Endothelial cell of umbilical vein (primary cell): ENCODE results near the gene NRP2. TPM values are rescaled to one million over a fixed set of nuclear protein-coding genes. Genes with fewer than 3 reads are reported as not detected.

ENCODE experiments used
- BruUV-seq: library from RNA; stranded (reverse); fragments of 400-500 nt; replicated peaks from 2 replicates; lab custom pipeline; 2021; lab: Mats Ljungman, UMichigan
- CTCF ChIA-PET: fragments of 300-600, 350-600 bp; sonication (Branson Sonifier 250); formaldehyde crosslinking; loops from one replicate; lab custom pipeline; 2021; ENCODE audit warnings: antibody characterized with exemption, inconsistent platforms; lab: Charles Lee
- POLR2A ChIA-PET: fragments of 300-600, 350-600 bp; sonication (Branson Sonifier 250); formaldehyde crosslinking; loops from one replicate; lab custom pipeline; 2021; ENCODE audit warnings: antibody characterized with exemption, inconsistent platforms; lab: Charles Lee
- DNase-seq: peaks from one replicate; pipeline ENCODE4 v3.0.0-alpha.2; 2011; ENCODE audit warnings: low read depth, low spot score
- FAIRE-seq: peaks from 2 replicates; lab custom pipeline; 2011; peaks lifted over from hg19 to GRCh38; lab: Jason Lieb, UNC
- H2AFZ ChIP-seq: 2 replicates; pipeline ENCODE4 v1.6.0; 2012; ENCODE audit warnings: low read depth, low read length, control low read depth, inconsistent platforms
- H3K27ac ChIP-seq: 2 replicates; pipeline ENCODE4 v1.5.1; 2011; ENCODE audit warnings: low read depth, mild to moderate bottlenecking, control low read depth, low read length, moderate library complexity; ENCODE audit not compliant: insufficient read depth
- H3K27me3 ChIP-seq, 2 experiments: 2 replicates each; pipeline versions ENCODE4 v1.6.0 to v1.6.1; 2011; ENCODE audit warnings: low read length in 2 of 2, mixed read lengths in 1 of 2; ENCODE audit not compliant: control insufficient read depth in 2 of 2, insufficient read depth in 2 of 2
- H3K36me3 ChIP-seq, 2 experiments: 2 replicates in 1 of 2; 3 replicates in 1 of 2; pipeline ENCODE4 v1.5.1; 2011; ENCODE audit warnings: low read length in 2 of 2, mild to moderate bottlenecking in 1 of 2, moderate library complexity in 1 of 2; ENCODE audit not compliant: control insufficient read depth in 2 of 2, insufficient read depth in 2 of 2; ENCODE audit errors: extremely low read depth in 1 of 2
- H3K4me1 ChIP-seq: 3 replicates; pipeline ENCODE4 v1.5.1; 2011; ENCODE audit warnings: mild to moderate bottlenecking, low read length; ENCODE audit not compliant: control insufficient read depth, insufficient read depth; ENCODE audit errors: extremely low read depth
- H3K4me2 ChIP-seq: 2 replicates; pipeline ENCODE4 v1.6.1; 2011; ENCODE audit warnings: low read length, control low read depth, mixed read lengths; ENCODE audit not compliant: insufficient read depth
- H3K4me3 ChIP-seq, 3 experiments: fragments of 200-600 bp in 1 of 3; sonication (generic), shearing (Covaris generic) in 1 of 3; replicated peaks in 1 of 3; 2 replicates each; pipeline ENCODE4 v1.5.1; 2011 to 2016; ENCODE audit warnings: control low read depth in 3 of 3, low read length in 3 of 3, mild to moderate bottlenecking in 2 of 3, inconsistent platforms in 1 of 3, low read depth in 1 of 3, moderate library complexity in 1 of 3; ENCODE audit not compliant: insufficient read depth in 1 of 3
- H3K79me2 ChIP-seq: 2 replicates; pipeline ENCODE4 v1.6.0; 2012; ENCODE audit warnings: low read length, inconsistent platforms; ENCODE audit not compliant: control insufficient read depth, insufficient read depth
- H3K9ac ChIP-seq: replicated peaks from 2 replicates; pipeline ENCODE3; 2011; ENCODE audit warnings: low read length, control low read depth; ENCODE audit not compliant: insufficient read depth; ENCODE audit errors: extremely low read depth
- H3K9me1 ChIP-seq: replicated peaks from 3 replicates; pipeline ENCODE4 v1.6.0; 2011; ENCODE audit warnings: mild to moderate bottlenecking, low read length; ENCODE audit not compliant: control insufficient read depth, insufficient read depth; ENCODE audit errors: extremely low read depth
- H3K9me3 ChIP-seq: replicated peaks from 2 replicates; pipeline ENCODE4 v1.5.1; 2012; ENCODE audit warnings: low read length, inconsistent platforms; ENCODE audit not compliant: control insufficient read depth, insufficient read depth
- H4K20me1 ChIP-seq: replicated peaks from 2 replicates; pipeline ENCODE3; 2011; ENCODE audit warnings: mild to moderate bottlenecking, low read length; ENCODE audit not compliant: control insufficient read depth, insufficient read depth; ENCODE audit errors: extremely low read depth
- EZH2 ChIP-seq: IDR thresholded peaks from 2 replicates; pipeline ENCODE4 v1.6.1; 2012; ENCODE audit warnings: borderline replicate concordance, low read depth, mild to moderate bottlenecking, moderate library complexity, low read length, inconsistent platforms; ENCODE audit not compliant: severe bottlenecking
- FOS ChIP-seq: IDR thresholded peaks from 2 replicates; pipeline ENCODE4 v1.6.1; 2011; ENCODE audit warnings: mild to moderate bottlenecking, low read length, moderate library complexity, borderline replicate concordance; ENCODE audit not compliant: insufficient read depth
- GATA2 ChIP-seq: IDR thresholded peaks from 2 replicates; pipeline ENCODE4 v1.7.0; 2011; ENCODE audit warnings: low read depth, mild to moderate bottlenecking, moderate library complexity, mixed read lengths, low read length; ENCODE audit not compliant: insufficient read length, insufficient read depth
- JUN ChIP-seq: IDR thresholded peaks from 2 replicates; pipeline ENCODE4 v1.6.1; 2011; ENCODE audit warnings: borderline replicate concordance, low read depth; ENCODE audit not compliant: insufficient read length, insufficient read depth
- MAX ChIP-seq: IDR thresholded peaks from 2 replicates; pipeline ENCODE4 v1.6.1; 2011; ENCODE audit not compliant: insufficient read depth, insufficient read length
- MYC ChIP-seq: IDR thresholded peaks from one replicate; pipeline ENCODE4 v1.6.1; 2011; ENCODE audit warnings: mild to moderate bottlenecking, low read depth, low read length
- POLR2A ChIP-seq: IDR thresholded peaks from 2 replicates; pipeline ENCODE4 v1.6.1; 2012; ENCODE audit warnings: low read depth, mild to moderate bottlenecking, control low read depth, low read length
- POLR2AphosphoS5 ChIP-seq: IDR thresholded peaks from 2 replicates; pipeline ENCODE4 v1.6.1; 2012; ENCODE audit warnings: low read depth, mild to moderate bottlenecking, control low read depth, low read length, moderate library complexity; ENCODE audit not compliant: insufficient read depth
- dilution Hi-C: fragments of 300-500 bp; cut with MboI; formaldehyde crosslinking; loops from one replicate; pipeline ENCODE4 v1.15.0; 2019; ENCODE audit warnings: low sequenced_read_pairs; ENCODE audit not compliant: extremely low pct_ligation_motif_present
- intact Hi-C: fragments of 100-400 bp; cut with micrococcal nuclease; formaldehyde crosslinking; loops from one replicate; pipeline ENCODE4 v1.10.0; 2022
- polyA plus RNA-seq, 4 experiments: library from polyadenylated mRNA; depleted of rRNA in 3 of 4; stranded (reverse) in 3 of 4; unstranded in 1 of 4; fragments of >200 nt; gene quantifications; 2 replicates each; pipeline versions ENCODE4 v1.2.1 to v1.2.3, GENCODE V29; 2011 to 2012; ENCODE audit warnings: missing spikeins in 1 of 4
- total RNA-seq: library from RNA; stranded (reverse); gene quantifications from 2 replicates; pipeline ENCODE4 v1.2.3, GENCODE V29; 2021
- TF ChIP-seq, protein P1 (sequence below), 2 donors: IDR thresholded peaks; 1 replicate in 1 of 2; 2 replicates in 1 of 2; pipeline ENCODE4 v1.5.1; 2011; ENCODE audit warnings: low read length in 2 of 2, mild to moderate bottlenecking in 2 of 2, moderate library complexity in 2 of 2, control low read depth in 1 of 2, inconsistent platforms in 1 of 2, low read depth in 1 of 2; ENCODE audit not compliant: insufficient read depth in 1 of 2; ENCODE audit errors: extremely low read depth in 1 of 2

The NRP2 gene
- total and polyA plus RNA-seq, 2 donors (not counting 3 experiments of a cell fraction or from before 2014, with no cell fraction given), result 160 to 240 TPM

DNA sequence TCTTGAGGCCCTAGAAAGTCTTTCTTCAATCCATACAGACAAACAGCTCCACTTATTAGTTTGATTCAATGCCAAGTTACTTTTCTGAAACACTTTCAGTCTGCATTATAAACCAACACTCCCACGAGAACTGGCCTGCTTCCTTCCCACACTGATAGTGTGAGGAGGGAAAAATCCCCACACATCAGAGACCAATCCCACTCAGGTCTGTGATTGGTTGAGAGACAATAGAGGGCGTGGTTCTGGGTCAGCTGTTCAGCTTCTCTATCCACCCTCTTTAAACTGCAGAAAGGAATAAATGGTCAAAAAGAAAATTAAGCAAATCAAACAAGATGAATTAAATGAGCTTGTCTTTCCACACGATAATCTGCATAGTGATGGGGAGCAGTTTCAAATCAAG lies 152.5 kb downstream of the NRP2 start:
- ChIA-PET POLR2A (no interaction called here), CTCF (interaction anchor here (1.0 to 1.3 kb wide), 4 partner anchors 9 to 14 kb away, joined by 3 to 4 read pairs (median 4); no protein-coding TSS in a partner anchor)
- Histone ChIP-seq H3K9me3 (no peaks in the 10 kb centered on the region), H3K9ac (no peak overlapping the region), H3K27ac (no peak overlapping the region), H3K27me3 (peaks cover 0 to 8% of the 10 kb centered on the region in 2 experiments), H3K36me3 (no peaks in the 10 kb centered on the region), H3K4me1 (no peaks in the 10 kb centered on the region), H4K20me1 (no peaks in the 10 kb centered on the region), H3K79me2 (no peaks in the 10 kb centered on the region), H3K4me2 (no peak overlapping the region), H3K9me1 (no peaks in the 10 kb centered on the region), H3K4me3 (no peak overlapping the region), H2AFZ (no peak overlapping the region)
- dilution Hi-C loops (no loop called here), intact Hi-C loops (no loop called here)
- TF ChIP-seq JUN, result no peak
- no peak for TF ChIP-seq POLR2A
- no peak for TF ChIP-seq GATA2
- TF ChIP-seq MAX, result no peak
- DNase-seq, result peak; percentile 60
- no TSS peak for BruUV-seq
- no peak for FAIRE-seq

DNA sequence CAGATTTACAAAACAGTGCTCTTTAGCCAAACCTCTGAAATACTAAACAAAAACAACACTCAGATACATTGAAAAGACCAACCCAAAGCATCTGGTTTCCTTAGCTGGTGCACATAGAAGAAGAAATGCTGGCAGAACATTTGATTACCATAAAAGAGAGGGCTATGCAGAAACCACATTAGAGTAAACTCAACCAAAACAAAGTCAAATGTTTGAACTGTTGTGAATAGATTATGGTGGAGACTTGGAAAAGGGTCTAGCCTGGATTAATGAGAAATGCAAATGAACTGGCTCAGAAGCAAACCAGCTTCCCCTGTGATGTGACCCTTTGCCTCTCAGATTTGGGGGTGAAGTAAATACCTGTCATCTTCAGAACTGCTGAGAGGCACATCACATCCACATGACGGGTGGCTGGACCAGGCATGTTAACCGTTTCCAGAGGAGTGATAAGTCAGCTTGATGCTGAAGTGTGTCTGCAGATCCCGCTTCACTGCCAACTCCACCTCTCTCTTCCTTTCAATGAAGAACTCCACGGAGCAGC lies 153.0 kb downstream of the NRP2 start:
- dilution Hi-C loops, result no loop called here
- BruUV-seq, result no TSS peak
- H3K9me3 ChIP-seq, result no peaks in the 10 kb centered on the region
- no peaks in the 10 kb centered on the region for H3K9me1 ChIP-seq
- H3K9ac ChIP-seq, result no peak overlapping the region
- DNase-seq, result no peak
- H3K27ac ChIP-seq, result no peak overlapping the region
- no peak overlapping the region for H3K4me2 ChIP-seq
- POLR2A ChIA-PET, result no interaction called here
- H3K79me2 ChIP-seq, result no peaks in the 10 kb centered on the region
- H4K20me1 ChIP-seq, result no peaks in the 10 kb centered on the region
- no peak overlapping the region for H2AFZ ChIP-seq
- no peaks in the 10 kb centered on the region for H3K4me1 ChIP-seq
- intact Hi-C loops, result no loop called here
- peaks cover 3 to 8% of the 10 kb centered on the region in 2 experiments for H3K27me3 ChIP-seq
- CTCF ChIA-PET, result interaction anchor here (1.0 to 1.3 kb wide), 4 partner anchors 10 to 14 kb away, joined by 3 to 4 read pairs (median 4); no protein-coding TSS in a partner anchor
- TF ChIP-seq GATA2, result no peak
- no peak for TF ChIP-seq MYC
- no peak for TF ChIP-seq POLR2AphosphoS5
- TF ChIP-seq EZH2, result no peak
- TF ChIP-seq, protein P1, sequence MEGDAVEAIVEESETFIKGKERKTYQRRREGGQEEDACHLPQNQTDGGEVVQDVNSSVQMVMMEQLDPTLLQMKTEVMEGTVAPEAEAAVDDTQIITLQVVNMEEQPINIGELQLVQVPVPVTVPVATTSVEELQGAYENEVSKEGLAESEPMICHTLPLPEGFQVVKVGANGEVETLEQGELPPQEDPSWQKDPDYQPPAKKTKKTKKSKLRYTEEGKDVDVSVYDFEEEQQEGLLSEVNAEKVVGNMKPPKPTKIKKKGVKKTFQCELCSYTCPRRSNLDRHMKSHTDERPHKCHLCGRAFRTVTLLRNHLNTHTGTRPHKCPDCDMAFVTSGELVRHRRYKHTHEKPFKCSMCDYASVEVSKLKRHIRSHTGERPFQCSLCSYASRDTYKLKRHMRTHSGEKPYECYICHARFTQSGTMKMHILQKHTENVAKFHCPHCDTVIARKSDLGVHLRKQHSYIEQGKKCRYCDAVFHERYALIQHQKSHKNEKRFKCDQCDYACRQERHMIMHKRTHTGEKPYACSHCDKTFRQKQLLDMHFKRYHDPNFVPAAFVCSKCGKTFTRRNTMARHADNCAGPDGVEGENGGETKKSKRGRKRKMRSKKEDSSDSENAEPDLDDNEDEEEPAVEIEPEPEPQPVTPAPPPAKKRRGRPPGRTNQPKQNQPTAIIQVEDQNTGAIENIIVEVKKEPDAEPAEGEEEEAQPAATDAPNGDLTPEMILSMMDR (IDR thresholded peaks at IDR 0.05; ENCODE audit: extremely low read depth in 1 of 2, insufficient read depth in 1 of 2, low read depth in 1 of 2, low read length in 2 of 2), result no peak
- TF ChIP-seq MAX, result no peak
- TF ChIP-seq POLR2A, result no peak
- TF ChIP-seq JUN, result no peak
- TF ChIP-seq FOS, result no peak
- H3K36me3 ChIP-seq, result no peaks in the 10 kb centered on the region
- no peak for FAIRE-seq
- H3K4me3 ChIP-seq, result no peak overlapping the region
